IMR-90 (cell line): ENCODE results near the gene FAM151B. TPM values are rescaled to one million over a fixed set of nuclear protein-coding genes. Genes with fewer than 3 reads are reported as not detected.

Experiments used
- ATAC-seq: fragments of 200-7000 bp; cut with Tn5 transposase; 2 replicates; pipeline ENCODE4 v1.9.1; 2020; ENCODE audit warnings: low read depth, mild to moderate bottlenecking, moderate library complexity
- BruUV-seq: library from RNA; stranded (reverse); fragments of 400-500 nt; replicated peaks from 2 replicates; lab custom pipeline; 2021; lab: Mats Ljungman, UMichigan
- CTCF ChIA-PET: fragments of 300-600 bp; formaldehyde crosslinking; extraction: SDS; loops from one replicate; lab custom pipeline; 2021; ENCODE audit warnings: antibody characterized with exemption; lab: Yijun Ruan, JAX
- POLR2A ChIA-PET: fragments of 300-600 bp; sonication (Branson Sonifier 250); formaldehyde crosslinking; loops from one replicate; lab custom pipeline; 2022; ENCODE audit warnings: antibody characterized with exemption; ENCODE audit not compliant: unreplicated experiment; lab: Charles Lee
- DNase-seq: peaks from one replicate; pipeline ENCODE4 v3.0.0; 2013
- H2AFZ ChIP-seq: replicated peaks from 2 replicates; pipeline ENCODE3; 2013; ENCODE audit warnings: low read length, mild to moderate bottlenecking; ENCODE audit not compliant: poor library complexity
- H2AK5ac ChIP-seq: 2 replicates; pipeline ENCODE4 v1.6.1; 2013; ENCODE audit warnings: low read depth, low read length, inconsistent platforms
- H2AK9ac ChIP-seq: replicated peaks from 2 replicates; pipeline ENCODE3; 2013; ENCODE audit warnings: mild to moderate bottlenecking, low read depth, low read length, moderate library complexity; ENCODE audit not compliant: poor library complexity
- H2BK120ac ChIP-seq: 2 replicates; pipeline ENCODE4 v1.6.1; 2013; ENCODE audit warnings: low read depth, low read length, inconsistent platforms
- H2BK15ac ChIP-seq: 3 replicates; pipeline ENCODE4 v1.6.1; 2013; ENCODE audit warnings: low read depth, low read length, inconsistent platforms
- H2BK20ac ChIP-seq: 2 replicates; pipeline ENCODE4 v1.6.1; 2013; ENCODE audit warnings: low read depth, mild to moderate bottlenecking, inconsistent platforms, low read length, moderate library complexity
- H2BK5ac ChIP-seq: 2 replicates; pipeline ENCODE4 v1.6.1; 2013; ENCODE audit warnings: mild to moderate bottlenecking, low read depth, low read length, inconsistent platforms; ENCODE audit not compliant: poor library complexity, severe bottlenecking
- H3K14ac ChIP-seq: replicated peaks from 2 replicates; pipeline ENCODE4 v1.6.1; 2013; ENCODE audit warnings: low read depth, low read length, inconsistent platforms
- H3K18ac ChIP-seq: 2 replicates; pipeline ENCODE4 v1.6.1; 2013; ENCODE audit warnings: low read depth, low read length, control low read depth
- H3K23ac ChIP-seq: 2 replicates; pipeline ENCODE4 v1.6.1; 2013; ENCODE audit warnings: low read depth, low read length, inconsistent platforms
- H3K27ac ChIP-seq: 2 replicates; pipeline ENCODE4 v1.5.1; 2013; ENCODE audit warnings: mild to moderate bottlenecking, control low read depth, low read length; ENCODE audit not compliant: insufficient read depth
- H3K27me3 ChIP-seq: 2 replicates; pipeline ENCODE4 v1.6.1; 2013; ENCODE audit warnings: low read length; ENCODE audit not compliant: control insufficient read depth, insufficient read depth
- H3K36me3 ChIP-seq: 2 replicates; pipeline ENCODE4 v1.6.1; 2013; ENCODE audit warnings: low read length, mixed read lengths; ENCODE audit not compliant: control insufficient read depth, insufficient read depth
- H3K4ac ChIP-seq: 2 replicates; pipeline ENCODE4 v1.6.1; 2013; ENCODE audit warnings: low read depth, low read length, inconsistent platforms
- H3K4me1 ChIP-seq: 2 replicates; pipeline ENCODE4 v1.6.1; 2013; ENCODE audit warnings: low read length, mixed read lengths; ENCODE audit not compliant: control insufficient read depth, insufficient read depth
- H3K4me2 ChIP-seq: 2 replicates; pipeline ENCODE4 v1.6.1; 2013; ENCODE audit warnings: low read depth, mild to moderate bottlenecking, control low read depth, low read length, moderate library complexity
- H3K4me3 ChIP-seq: 2 replicates; pipeline ENCODE4 v1.5.1; 2013; ENCODE audit warnings: low read depth, mild to moderate bottlenecking, control low read depth, low read length, moderate library complexity; ENCODE audit not compliant: insufficient read depth
- H3K56ac ChIP-seq: 2 replicates; pipeline ENCODE4 v1.6.1; 2013; ENCODE audit warnings: low read length, inconsistent platforms; ENCODE audit not compliant: insufficient read depth; ENCODE audit errors: extremely low read depth
- H3K79me1 ChIP-seq, 2 experiments: 2 replicates each; pipeline ENCODE4 v1.6.1; 2013; ENCODE audit warnings: low read length in 2 of 2, inconsistent platforms in 1 of 2, low read depth in 1 of 2
- H3K9ac ChIP-seq: 2 replicates; pipeline ENCODE4 v1.6.1; 2013; ENCODE audit warnings: low read depth, low read length, control low read depth
- H3K9me1 ChIP-seq: 2 replicates; pipeline ENCODE4 v1.6.1; 2013; ENCODE audit warnings: low read length, inconsistent platforms; ENCODE audit not compliant: insufficient read depth
- H3K9me3 ChIP-seq: 2 replicates; pipeline ENCODE4 v1.6.1; 2013; ENCODE audit warnings: low read length; ENCODE audit not compliant: control insufficient read depth, insufficient read depth
- H4K20me1 ChIP-seq: 2 replicates; pipeline ENCODE4 v1.6.1; 2013; ENCODE audit warnings: low read length, inconsistent platforms; ENCODE audit not compliant: insufficient read depth
- H4K5ac ChIP-seq: 2 replicates; pipeline ENCODE4 v1.6.1; 2013; ENCODE audit warnings: mild to moderate bottlenecking, low read depth, low read length, control low read depth
- H4K8ac ChIP-seq, 2 experiments: 2 replicates each; pipeline ENCODE4 v1.6.1; 2013; ENCODE audit warnings: low read depth in 2 of 2, low read length in 2 of 2, control low read depth in 1 of 2, inconsistent platforms in 1 of 2
- H4K91ac ChIP-seq: 2 replicates; pipeline ENCODE4 v1.6.1; 2013; ENCODE audit warnings: low read depth, low read length, inconsistent platforms; ENCODE audit not compliant: insufficient read depth
- BHLHE40 ChIP-seq: fragments of 150-350 bp; IDR thresholded peaks from 2 replicates; pipeline ENCODE4 v1.6.1; 2016; ENCODE audit warnings: mild to moderate bottlenecking, low read depth, low read length
- CEBPB ChIP-seq: IDR thresholded peaks from 2 replicates; pipeline ENCODE4 v1.6.1; 2012; ENCODE audit warnings: low read depth, low read length, improper control_type of control experiment
- CHD1 ChIP-seq: IDR thresholded peaks from 2 replicates; pipeline ENCODE4 v1.6.1; 2012; ENCODE audit warnings: low read depth, low read length, improper control_type of control experiment
- CTCF ChIP-seq: conservative IDR thresholded peaks from 2 replicates; pipeline ENCODE4 v1.5.1; 2012; ENCODE audit warnings: mild to moderate bottlenecking, low read depth, low read length, improper control_type of control experiment
- FOS ChIP-seq: fragments of 150-350 bp; IDR thresholded peaks from 2 replicates; pipeline ENCODE4 v1.6.1; 2016; ENCODE audit warnings: low read depth, low read length
- MAFK ChIP-seq: IDR thresholded peaks from 2 replicates; pipeline ENCODE4 v1.6.1; 2012; ENCODE audit warnings: low read depth, low read length, improper control_type of control experiment
- MAZ ChIP-seq: IDR thresholded peaks from 2 replicates; pipeline ENCODE4 v1.6.1; 2012; ENCODE audit warnings: low read depth, mild to moderate bottlenecking, low read length, improper control_type of control experiment, moderate library complexity, borderline replicate concordance
- MXI1 ChIP-seq: IDR thresholded peaks from 2 replicates; pipeline ENCODE4 v1.6.1; 2012; ENCODE audit warnings: low read depth, mild to moderate bottlenecking, low read length, moderate library complexity, borderline replicate concordance
- NFE2L2 ChIP-seq: fragments of 150-350 bp; IDR thresholded peaks from 2 replicates; pipeline ENCODE4 v1.6.1; 2016; ENCODE audit warnings: low read depth, mild to moderate bottlenecking, low read length
- POLR2A ChIP-seq: IDR thresholded peaks from 2 replicates; pipeline ENCODE4 v1.6.1; 2012; ENCODE audit warnings: mild to moderate bottlenecking, low read depth, low read length
- RAD21 ChIP-seq: IDR thresholded peaks from 2 replicates; pipeline ENCODE4 v1.6.1; 2012; ENCODE audit warnings: low read length, improper control_type of control experiment
- RCOR1 ChIP-seq: IDR thresholded peaks from 2 replicates; pipeline ENCODE4 v1.6.1; 2012; ENCODE audit warnings: mild to moderate bottlenecking, low read length, improper control_type of control experiment; ENCODE audit not compliant: insufficient replicate concordance
- RFX5 ChIP-seq: IDR thresholded peaks from 2 replicates; pipeline ENCODE4 v1.8.0; 2012; ENCODE audit warnings: low read depth, mild to moderate bottlenecking, low read length, moderate library complexity
- SMC3 ChIP-seq: fragments of 150-350 bp; IDR thresholded peaks from 2 replicates; pipeline ENCODE4 v1.6.1; 2016; ENCODE audit warnings: low read depth, mild to moderate bottlenecking, antibody characterized with exemption, low read length, moderate library complexity
- USF2 ChIP-seq: fragments of 150-350 bp; IDR thresholded peaks from 2 replicates; pipeline ENCODE4 v1.6.1; 2017; ENCODE audit warnings: mild to moderate bottlenecking, antibody characterized with exemption, low read length, low read depth
- WGBS, 2 experiments: methylation state at CpG; one replicate each; pipeline versions ENCODE4 v1.1.5 to v1.1.7; 2013; ENCODE audit warnings: missing lambda C conversion rate in 2 of 2; ENCODE audit not compliant: insufficient read length in 1 of 2; ENCODE audit errors: extremely low coverage in 2 of 2; 5-methylcytosine and 5-hydroxymethylcytosine counted together
- dilution Hi-C: fragments of 300-500 bp; cut with HindIII; formaldehyde crosslinking; loops from one replicate; pipeline ENCODE4 v1.14.3; 2018; ENCODE audit warnings: low sequenced_read_pairs; ENCODE audit not compliant: unreplicated experiment
- in situ Hi-C: fragments of 300-500 bp; cut with MboI; formaldehyde crosslinking; loops from 3 replicates; pipeline ENCODE4 v1.14.3; 2019; ENCODE audit warnings: low sequenced_read_pairs, inconsistent platforms, mixed read lengths
- intact Hi-C: fragments of 100-400 bp; cut with micrococcal nuclease; formaldehyde crosslinking; loops from 2 replicates; pipeline ENCODE4 v1.10.0; 2022
- polyA plus RNA-seq, 3 experiments: library from polyadenylated mRNA; depleted of rRNA; stranded (reverse); fragments of >200 nt; gene quantifications; 2 replicates each; pipeline ENCODE4 v1.2.3, GENCODE V29; 2012; ENCODE audit warnings: low replicate concordance in 1 of 3
- total RNA-seq: library from RNA; depleted of rRNA; stranded (reverse); fragments of >200 nt; gene quantifications from 2 replicates; pipeline ENCODE4 v1.2.3, GENCODE V29; 2012
- TF ChIP-seq, protein P1 (sequence below): fragments of 150-350 bp; IDR thresholded peaks from 2 replicates; pipeline ENCODE4 v1.6.1; 2016; ENCODE audit warnings: low read depth, mild to moderate bottlenecking, low read length, moderate library complexity, borderline replicate concordance

Gene FAM151B
- total and polyA plus RNA-seq, 2 of the 4 experiments (the other 2 are of a cell fraction): 1.0 to 2.9 TPM

- Histone ChIP-seq H3K27ac (no peak overlapping the region), H3K18ac (no peak overlapping the region), H4K8ac (no peak overlapping the region), H2AFZ (no peak overlapping the region), H4K20me1 (no peaks in the 10 kb centered on the region), H3K56ac (no peak overlapping the region), H3K9me3 (no peaks in the 10 kb centered on the region), H3K36me3 (no peaks in the 10 kb centered on the region), H3K4me1 (no peaks in the 10 kb centered on the region), H3K27me3 (peaks cover 21% of the 10 kb centered on the region), H3K4ac (no peak overlapping the region), H4K5ac (no peak overlapping the region), H2AK9ac (no peak overlapping the region), H3K23ac (no peak overlapping the region), H2BK120ac (no peak overlapping the region), H4K91ac (no peak overlapping the region), H3K9ac (no peak overlapping the region), H2AK5ac (no peak overlapping the region), H3K4me2 (no peak overlapping the region), H3K14ac (no peak overlapping the region), H3K79me1 (no peaks in the 10 kb centered on the region), H3K9me1 (no peaks in the 10 kb centered on the region), H2BK15ac (no peak overlapping the region), H2BK20ac (no peak overlapping the region), H2BK5ac (no peak overlapping the region), H3K4me3 (no peak overlapping the region)
- DNase-seq (no peak), ATAC-seq (no peak)
- POLR2A ChIA-PET: no interaction called here
- 25% methylated on average over 2 of the region's 4 CpGs; no CpG with 5 or more reads in 1 of the 2 experiments for WGBS, 2 experiments
- dilution Hi-C loops (no loop called here), in situ Hi-C loops (no loop called here), intact Hi-C loops (no loop called here)
- BruUV-seq: no TSS peak
- TF ChIP-seq RCOR1 (no peak), RFX5 (no peak), CEBPB (no peak), MAZ (no peak), USF2 (no peak), CHD1 (no peak), MAFK (no peak), FOS (no peak), POLR2A (no peak), SMC3 (no peak), CTCF (no peak), BHLHE40 (no peak), NFE2L2 (no peak), RAD21 (no peak), MXI1 (no peak)
- TF ChIP-seq, protein P1, sequence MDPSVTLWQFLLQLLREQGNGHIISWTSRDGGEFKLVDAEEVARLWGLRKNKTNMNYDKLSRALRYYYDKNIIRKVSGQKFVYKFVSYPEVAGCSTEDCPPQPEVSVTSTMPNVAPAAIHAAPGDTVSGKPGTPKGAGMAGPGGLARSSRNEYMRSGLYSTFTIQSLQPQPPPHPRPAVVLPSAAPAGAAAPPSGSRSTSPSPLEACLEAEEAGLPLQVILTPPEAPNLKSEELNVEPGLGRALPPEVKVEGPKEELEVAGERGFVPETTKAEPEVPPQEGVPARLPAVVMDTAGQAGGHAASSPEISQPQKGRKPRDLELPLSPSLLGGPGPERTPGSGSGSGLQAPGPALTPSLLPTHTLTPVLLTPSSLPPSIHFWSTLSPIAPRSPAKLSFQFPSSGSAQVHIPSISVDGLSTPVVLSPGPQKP: no peak
- CTCF ChIA-PET: no interaction called here
Measured at GRCh38 chr5:80554646-80555045, 66.7 kb downstream of the FAM151B start.
